Tibial artery (tissue), 4 donors: Measurements from ENCODE around the gene SLC1A3.

ENCODE experiments used
- DNase-seq, 2 donors: peaks; one replicate each; pipeline ENCODE4 v3.0.0-alpha.2; 2019
- H3K27ac ChIP-seq, 2 donors: fragments of 200-600 bp; sonication (generic) in 1 of 2; 1 replicate in 1 of 2; 2 replicates in 1 of 2; pipeline ENCODE4 v1.5.1; 2018 to 2019; ENCODE audit warnings: mild to moderate bottlenecking in 1 of 2
- H3K27me3 ChIP-seq, 2 donors: fragments of 200-600 bp; sonication (generic) in 1 of 2; one replicate each; pipeline versions ENCODE4 v1.5.1 to v1.6.0; 2016 to 2019
- H3K36me3 ChIP-seq, 3 donors: fragments of 200-600 bp; sonication (generic) in 2 of 3; one replicate each; pipeline ENCODE4 v1.5.1; 2016 to 2019; ENCODE audit warnings: mild to moderate bottlenecking in 2 of 3
- H3K4me1 ChIP-seq, 4 donors: fragments of 200-600 bp; sonication (generic) in 2 of 4; 1 replicate in 3 of 4; 2 replicates in 1 of 4; pipeline ENCODE4 v1.5.1; 2016 to 2019
- H3K4me3 ChIP-seq, 2 donors: fragments of 200-600 bp; sonication (generic) in 1 of 2; 1 replicate in 1 of 2; 2 replicates in 1 of 2; pipeline ENCODE4 v1.5.1; 2018 to 2019; ENCODE audit warnings: mild to moderate bottlenecking in 2 of 2
- H3K9me3 ChIP-seq, 3 donors: fragments of 200-600 bp; sonication (generic) in 1 of 3; one replicate each; pipeline ENCODE4 v1.5.1; 2016 to 2019
- intact Hi-C: fragments of 100-400 bp; cut with DNase I; formaldehyde crosslinking; loops from one replicate; pipeline ENCODE4 v1.15.0; 2023; ENCODE audit warnings: low total_unique reads
- TF ChIP-seq, protein P1 (sequence below), 2 experiments: fragments of 200-600 bp in 1 of 2; fragments of 450-650 bp in 1 of 2; IDR thresholded peaks; one replicate each; pipeline ENCODE4 v1.5.1; 2017 to 2019; ENCODE audit warnings: antibody characterized with exemption in 2 of 2, mild to moderate bottlenecking in 1 of 2, moderate library complexity in 1 of 2

Gene SLC1A3

DNA sequence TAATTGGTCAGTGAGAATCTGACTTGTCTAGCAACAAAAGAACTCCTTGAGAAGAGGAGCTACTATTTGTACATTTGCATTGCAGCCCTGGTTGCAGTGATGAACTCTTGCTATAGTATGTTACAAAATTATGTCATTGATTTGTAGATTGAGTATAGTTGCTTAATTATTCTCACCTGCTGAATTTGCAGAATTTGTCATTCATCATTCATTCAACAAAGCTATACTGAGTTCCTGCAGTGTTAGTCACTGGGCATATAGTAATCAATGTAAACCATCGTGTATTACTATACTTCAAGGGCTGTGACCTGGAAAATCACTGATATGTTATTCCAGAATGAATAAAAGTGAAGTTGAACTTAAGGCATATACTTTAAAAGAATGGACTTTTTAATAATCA, 50.1 kb downstream of the SLC1A3 start:
- H3K36me3 ChIP-seq, result no peaks in the 10 kb centered on the region
- H3K27ac ChIP-seq, result no peak overlapping the region
- intact Hi-C loops, result no loop called here
- no peaks in the 10 kb centered on the region for H3K9me3 ChIP-seq
- no peak for DNase-seq
- peaks cover 0 to 3% of the 10 kb centered on the region in 2 donors for H3K27me3 ChIP-seq
- H3K4me1 ChIP-seq, result peaks cover 0 to 16% (median 8%) of the 10 kb centered on the region in 4 donors
- H3K4me3 ChIP-seq, result no peak overlapping the region
- TF ChIP-seq, protein P1, sequence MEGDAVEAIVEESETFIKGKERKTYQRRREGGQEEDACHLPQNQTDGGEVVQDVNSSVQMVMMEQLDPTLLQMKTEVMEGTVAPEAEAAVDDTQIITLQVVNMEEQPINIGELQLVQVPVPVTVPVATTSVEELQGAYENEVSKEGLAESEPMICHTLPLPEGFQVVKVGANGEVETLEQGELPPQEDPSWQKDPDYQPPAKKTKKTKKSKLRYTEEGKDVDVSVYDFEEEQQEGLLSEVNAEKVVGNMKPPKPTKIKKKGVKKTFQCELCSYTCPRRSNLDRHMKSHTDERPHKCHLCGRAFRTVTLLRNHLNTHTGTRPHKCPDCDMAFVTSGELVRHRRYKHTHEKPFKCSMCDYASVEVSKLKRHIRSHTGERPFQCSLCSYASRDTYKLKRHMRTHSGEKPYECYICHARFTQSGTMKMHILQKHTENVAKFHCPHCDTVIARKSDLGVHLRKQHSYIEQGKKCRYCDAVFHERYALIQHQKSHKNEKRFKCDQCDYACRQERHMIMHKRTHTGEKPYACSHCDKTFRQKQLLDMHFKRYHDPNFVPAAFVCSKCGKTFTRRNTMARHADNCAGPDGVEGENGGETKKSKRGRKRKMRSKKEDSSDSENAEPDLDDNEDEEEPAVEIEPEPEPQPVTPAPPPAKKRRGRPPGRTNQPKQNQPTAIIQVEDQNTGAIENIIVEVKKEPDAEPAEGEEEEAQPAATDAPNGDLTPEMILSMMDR (IDR thresholded peaks at IDR 0.05), result no peak

DNA sequence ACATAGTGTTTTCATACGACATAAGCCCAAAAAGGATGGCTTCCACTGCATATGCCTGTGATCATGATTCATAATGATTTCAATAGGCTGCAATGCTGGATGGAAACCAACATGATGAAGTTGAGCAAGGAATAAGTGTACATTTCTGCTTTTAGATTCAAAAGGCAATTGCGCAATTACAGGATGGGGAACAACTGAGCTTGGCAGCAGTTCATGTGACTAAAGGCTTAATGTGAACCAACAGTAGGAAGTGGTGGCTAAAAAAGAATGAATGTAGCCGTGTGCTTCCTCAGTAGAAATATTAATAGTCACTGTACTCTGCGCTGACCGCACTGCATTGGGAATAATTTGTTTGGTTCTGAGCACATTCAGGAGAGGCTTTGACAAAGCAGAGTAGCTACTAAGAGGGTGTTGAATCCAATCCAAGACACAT, 51.2 kb downstream of the SLC1A3 start:
- H3K27me3 ChIP-seq, result peaks cover 0 to 3% of the 10 kb centered on the region in 2 donors
- H3K4me3 ChIP-seq, result no peak overlapping the region
- intact Hi-C loops, result no loop called here
- peak; percentile 75 to 81 for DNase-seq
- peaks cover 0 to 16% (median 8%) of the 10 kb centered on the region in 4 donors for H3K4me1 ChIP-seq
- TF ChIP-seq, protein P1 (IDR thresholded peaks at IDR 0.05), result no peak
- no peaks in the 10 kb centered on the region for H3K36me3 ChIP-seq
- H3K27ac ChIP-seq, result no peak overlapping the region
- no peaks in the 10 kb centered on the region for H3K9me3 ChIP-seq

DNA sequence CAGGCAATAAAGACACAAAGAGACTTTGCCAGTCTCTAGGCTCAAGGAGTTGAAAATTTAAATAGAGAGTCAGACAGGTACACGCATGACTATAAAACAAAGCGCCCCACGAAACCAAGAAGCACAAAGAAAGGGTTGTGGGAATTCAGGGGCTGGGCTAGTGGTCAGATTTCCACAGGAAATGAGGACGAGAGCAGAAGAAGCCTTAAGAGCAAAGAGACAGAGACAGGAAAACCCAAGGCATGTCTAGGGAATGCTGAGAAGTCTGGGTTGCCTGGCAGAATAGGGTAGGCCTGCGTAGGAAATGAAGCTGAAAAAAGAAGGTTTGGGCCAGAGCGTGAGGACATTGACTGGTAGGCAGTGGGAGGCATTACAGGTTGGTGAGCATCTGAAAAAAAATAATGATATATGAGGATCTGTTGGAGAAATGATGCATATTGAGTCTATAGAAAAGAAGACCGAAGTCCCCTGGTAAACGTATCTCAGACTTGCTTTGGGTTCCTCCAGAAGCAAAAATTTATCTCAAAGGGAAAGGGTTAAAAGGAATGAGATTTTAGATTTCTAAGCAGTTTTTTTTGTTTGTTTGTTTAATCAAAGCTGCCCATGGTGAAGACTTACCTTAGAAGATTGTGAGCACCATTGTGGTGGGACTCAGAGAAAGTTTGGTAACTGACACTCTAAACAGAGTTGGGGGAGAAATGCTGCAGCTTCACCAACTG, 51.8 kb downstream of the SLC1A3 start:
- intact Hi-C loops, result no loop called here

DNA sequence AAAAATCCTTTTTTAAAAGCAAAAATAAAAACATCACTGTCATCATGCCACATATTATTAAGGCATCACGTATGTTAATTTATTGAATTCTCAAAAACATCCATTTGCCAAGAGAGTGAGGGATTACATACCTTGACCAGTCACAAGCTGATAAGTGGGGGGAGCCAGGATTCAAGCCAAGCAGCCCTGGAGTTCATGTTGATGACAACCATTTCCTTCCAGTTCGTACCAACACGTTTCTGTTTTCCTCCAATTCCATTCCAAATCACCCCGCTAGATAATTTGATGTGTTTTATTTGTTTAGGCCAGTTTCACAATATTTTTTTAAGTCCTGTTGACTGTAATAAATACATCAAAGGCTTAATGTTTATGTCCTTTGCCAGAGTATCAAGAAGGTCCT, 53.0 kb downstream of the SLC1A3 start:
- no peak for DNase-seq
- H3K4me1 ChIP-seq, result peaks cover 0 to 16% (median 8%) of the 10 kb centered on the region in 4 donors
- intact Hi-C loops, result no loop called here
- H3K4me3 ChIP-seq, result no peak overlapping the region
- H3K27me3 ChIP-seq, result no peaks in the 10 kb centered on the region
- TF ChIP-seq, protein P1 (IDR thresholded peaks at IDR 0.05), result no peak
- no peaks in the 10 kb centered on the region for H3K9me3 ChIP-seq
- H3K36me3 ChIP-seq, result no peaks in the 10 kb centered on the region
- H3K27ac ChIP-seq, result no peak overlapping the region

More for the DNA sequence above, 51.8 kb downstream of the SLC1A3 start:
- no peak for DNase-seq
- Histone ChIP-seq H3K27me3 (peaks cover 0 to 3% of the 10 kb centered on the region in 2 donors), H3K9me3 (no peaks in the 10 kb centered on the region), H3K36me3 (no peaks in the 10 kb centered on the region), H3K4me3 (no peak overlapping the region), H3K4me1 (peaks cover 0 to 16% (median 8%) of the 10 kb centered on the region in 4 donors), H3K27ac (no peak overlapping the region)
- TF ChIP-seq, protein P1 (IDR thresholded peaks at IDR 0.05), result no peak

DNA sequence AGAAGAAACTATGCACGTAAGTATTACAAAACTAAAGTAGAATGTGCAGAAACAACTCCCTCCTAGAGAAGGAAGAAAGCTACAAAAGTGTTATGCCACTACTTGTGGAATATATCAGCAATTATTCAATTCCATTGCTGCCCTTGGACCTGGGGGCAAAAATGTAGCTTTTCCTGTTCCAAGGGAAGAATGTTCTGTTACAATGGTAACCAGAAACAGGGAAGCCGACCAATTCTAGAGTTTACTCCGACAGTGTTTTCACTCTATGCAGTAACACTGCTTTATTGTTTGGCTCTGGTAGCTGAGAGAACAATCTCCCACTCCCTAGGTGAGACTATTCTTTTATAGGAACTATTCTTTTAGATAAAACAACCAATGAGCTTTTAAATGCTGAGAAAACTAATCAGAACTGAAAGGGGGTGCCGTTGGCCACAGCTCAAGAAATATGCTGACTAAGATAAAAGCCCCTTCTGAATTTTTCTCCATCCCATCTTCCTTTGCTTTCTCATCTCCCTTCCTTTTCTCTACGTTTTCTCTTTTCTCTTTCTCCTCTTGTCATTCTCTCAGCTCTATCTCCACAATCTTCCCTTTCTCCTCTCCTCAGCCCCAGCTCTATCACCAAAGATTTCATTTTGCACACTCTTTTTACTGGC, 54.1 kb downstream of the SLC1A3 start:
- intact Hi-C loops, result no loop called here
- DNase-seq, result no peak
- TF ChIP-seq, protein P1 (IDR thresholded peaks at IDR 0.05), result no peak
- H3K4me3 ChIP-seq, result no peak overlapping the region
- H3K36me3 ChIP-seq, result no peaks in the 10 kb centered on the region
- no peaks in the 10 kb centered on the region for H3K27me3 ChIP-seq
- no peaks in the 10 kb centered on the region for H3K9me3 ChIP-seq
- no peak overlapping the region for H3K27ac ChIP-seq
- H3K4me1 ChIP-seq, result peaks cover 0 to 16% (median 8%) of the 10 kb centered on the region in 4 donors
